ENCODE results near the gene IL1RAPL1. TPM values are rescaled to one million over a fixed set of nuclear protein-coding genes. Genes with fewer than 3 reads are reported as not detected.
"Not testable (repeated sequence)": the region's sequence is repeated elsewhere in the genome, so short reads cannot be mapped to it uniquely, and the experiment has no call there.

The IL1RAPL1 gene
- total RNA-seq, 2 experiments from 2014 or later, result not detected

DNA sequence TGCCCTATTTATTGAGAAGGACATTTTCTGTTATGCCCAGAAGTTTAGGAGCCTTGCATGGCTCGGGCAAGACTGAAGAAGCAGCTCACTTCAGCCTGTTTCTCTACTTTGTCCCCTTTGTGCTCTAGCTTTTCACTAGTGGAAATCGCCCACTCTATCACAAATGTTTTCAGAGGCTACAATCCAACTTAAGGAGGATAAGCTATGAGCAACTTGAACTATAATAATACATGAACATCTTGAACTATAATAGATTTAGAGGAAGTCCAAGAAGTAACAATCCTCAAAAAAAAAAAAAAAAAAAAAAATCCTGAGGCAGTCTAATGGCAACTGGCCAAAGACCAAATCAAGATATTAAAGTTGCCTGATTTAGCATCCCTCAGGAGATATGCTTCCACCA is 452.3 kb downstream of the IL1RAPL1 start:
- no peaks in the 10 kb centered on the region for H3K36me3 Mint-ChIP-seq

DNA sequence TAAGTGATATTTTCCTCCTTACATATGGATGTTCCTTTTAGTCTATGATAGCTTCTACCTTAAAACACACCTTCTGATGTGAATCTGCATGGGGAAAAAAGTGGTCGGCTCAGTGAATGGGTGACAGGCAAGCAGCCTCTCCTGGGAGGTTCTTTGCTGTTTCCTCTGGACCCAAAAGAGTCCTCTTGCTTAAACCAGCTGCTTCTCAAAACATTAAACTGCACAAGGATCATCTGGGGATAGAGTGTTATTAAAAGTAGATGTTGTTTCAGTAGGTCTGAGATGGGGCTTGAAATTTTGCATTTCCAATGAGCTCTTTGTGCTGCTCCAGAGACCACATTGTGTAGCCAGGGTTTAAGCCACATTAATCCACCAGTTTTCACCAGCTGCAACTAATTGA is 452.9 kb downstream of the IL1RAPL1 start:
- H3K9me3 Mint-ChIP-seq, result peaks cover 1% of the 10 kb centered on the region
- H3K27me3 Mint-ChIP-seq, result no peaks in the 10 kb centered on the region
- no peak for DNase-seq
- no peak overlapping the region for H3K27ac Mint-ChIP-seq
- no peak overlapping the region for H3K4me3 Mint-ChIP-seq
- no peaks in the 10 kb centered on the region for H3K4me1 Mint-ChIP-seq
- H3K36me3 Mint-ChIP-seq, result no peaks in the 10 kb centered on the region

More for the DNA sequence above, 452.3 kb downstream of the IL1RAPL1 start:
- H3K27me3 Mint-ChIP-seq, result no peaks in the 10 kb centered on the region
- H3K9me3 Mint-ChIP-seq, result peaks cover 1% of the 10 kb centered on the region
- no peak overlapping the region for H3K4me3 Mint-ChIP-seq
- DNase-seq, result no peak
- no peak overlapping the region for H3K27ac Mint-ChIP-seq
- H3K4me1 Mint-ChIP-seq, result no peaks in the 10 kb centered on the region

- Mint-ChIP-seq H3K4me3 (no peak overlapping the region), H3K4me1 (no peaks in the 10 kb centered on the region), H3K36me3 (no peaks in the 10 kb centered on the region), H3K9me3 (peaks cover 1% of the 10 kb centered on the region), H3K27ac (no peak overlapping the region), H3K27me3 (no peaks in the 10 kb centered on the region)
- DNase-seq, result no peak
These were observed 455.1 kb downstream of the IL1RAPL1 start for GRCh38 chrX:29042341-29042740.

DNA sequence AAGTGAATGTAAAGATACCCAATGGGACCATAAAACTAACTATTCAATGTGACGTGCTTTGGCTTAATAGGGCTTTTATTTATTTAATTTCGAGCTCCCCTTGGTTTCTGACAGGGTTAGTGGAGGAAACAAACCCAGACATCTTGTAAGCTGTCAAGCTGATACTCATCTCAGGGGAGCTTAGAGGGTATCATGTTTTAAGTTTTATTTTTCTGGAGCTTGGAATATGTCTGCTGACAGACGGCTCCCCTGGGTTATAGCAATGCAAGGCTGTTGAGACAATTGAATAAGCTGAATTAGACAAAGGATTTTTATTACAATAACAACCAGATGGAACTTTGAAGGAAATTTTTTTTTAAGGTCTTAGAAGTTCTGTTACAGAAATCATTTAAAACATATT is 456.5 kb downstream of the IL1RAPL1 start:
- Mint-ChIP-seq H3K27me3 (no peaks in the 10 kb centered on the region), H3K4me1 (no peaks in the 10 kb centered on the region), H3K27ac (no peak overlapping the region), H3K4me3 (no peak overlapping the region), H3K36me3 (no peaks in the 10 kb centered on the region), H3K9me3 (peaks cover 1% of the 10 kb centered on the region)
- no peak for DNase-seq

GRCh38 chrX:29044423-29045184 is 457.4 kb downstream of the IL1RAPL1 start:
- Mint-ChIP-seq H3K27me3 (no peaks in the 10 kb centered on the region), H3K9me3 (peaks cover 1% of the 10 kb centered on the region), H3K27ac (no peak overlapping the region)

DNA sequence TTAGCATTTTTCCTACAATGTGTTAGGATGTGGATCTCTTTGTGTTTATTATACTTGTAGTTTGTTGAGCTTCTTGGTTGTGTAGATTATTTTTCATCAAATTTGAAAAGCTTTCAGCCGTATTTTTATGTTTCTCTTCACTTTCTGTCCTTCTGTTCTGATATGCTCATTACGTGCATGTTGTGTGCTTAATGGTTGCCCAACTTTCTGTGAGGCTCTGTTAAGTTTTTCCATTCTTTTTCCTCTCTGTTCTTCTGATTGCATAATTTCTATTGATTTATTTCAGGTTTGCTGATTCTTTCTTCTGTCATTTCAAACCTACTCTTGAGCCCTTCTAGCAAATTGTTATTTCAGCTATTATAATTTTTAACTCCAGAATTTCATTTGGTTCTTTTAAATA is 478.2 kb downstream of the IL1RAPL1 start:
- H3K4me3 Mint-ChIP-seq, result no peak overlapping the region
- H3K4me1 Mint-ChIP-seq, result no peaks in the 10 kb centered on the region
- peaks cover 5% of the 10 kb centered on the region for H3K9me3 Mint-ChIP-seq
- no peak overlapping the region for H3K27ac Mint-ChIP-seq
- no peak for DNase-seq
- H3K27me3 Mint-ChIP-seq, result no peaks in the 10 kb centered on the region
- no peaks in the 10 kb centered on the region for H3K36me3 Mint-ChIP-seq

More at GRCh38 chrX:29044423-29045184, 457.4 kb downstream of the IL1RAPL1 start:
- Mint-ChIP-seq H3K4me3 (no peak overlapping the region), H3K4me1 (no peaks in the 10 kb centered on the region), H3K36me3 (no peaks in the 10 kb centered on the region)
- DNase-seq, result no peak

- no peaks in the 10 kb centered on the region for H3K27me3 Mint-ChIP-seq
- H3K36me3 Mint-ChIP-seq, result no peaks in the 10 kb centered on the region
- H3K27ac Mint-ChIP-seq, result no peak overlapping the region
- peaks cover 5% of the 10 kb centered on the region for H3K9me3 Mint-ChIP-seq
- H3K4me1 Mint-ChIP-seq, result no peaks in the 10 kb centered on the region
- no peak overlapping the region for H3K4me3 Mint-ChIP-seq
- no peak for DNase-seq
These were observed 479.3 kb downstream of the IL1RAPL1 start for GRCh38 chrX:29066516-29066915.

DNA sequence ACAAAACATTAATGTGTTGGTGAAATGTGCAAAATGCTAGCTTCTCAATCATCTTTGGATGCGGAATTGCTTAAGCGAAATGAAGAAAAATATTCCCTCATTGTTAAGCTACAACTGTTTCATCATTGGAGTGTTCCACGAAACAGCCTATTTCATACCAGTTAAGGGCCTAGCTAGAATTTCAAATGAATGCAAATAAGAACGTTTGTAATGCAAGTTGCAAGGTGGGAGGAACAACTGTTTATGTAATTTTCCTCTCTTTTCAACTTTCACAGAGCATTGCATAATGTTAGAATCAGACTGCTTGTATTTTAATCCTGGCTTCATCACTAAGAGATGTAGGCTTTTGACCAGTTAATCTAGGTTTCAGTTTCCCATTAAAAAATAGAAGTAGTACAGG is 480.1 kb downstream of the IL1RAPL1 start:
- no peak for DNase-seq
- Mint-ChIP-seq H3K9me3 (peaks cover 5% of the 10 kb centered on the region), H3K4me1 (no peaks in the 10 kb centered on the region), H3K36me3 (no peaks in the 10 kb centered on the region), H3K27me3 (no peaks in the 10 kb centered on the region), H3K27ac (no peak overlapping the region), H3K4me3 (no peak overlapping the region)

- DNase-seq, result no peak
- H3K27ac Mint-ChIP-seq, result no peak overlapping the region
- peaks cover 1% of the 10 kb centered on the region for H3K9me3 Mint-ChIP-seq
- no peak overlapping the region for H3K4me3 Mint-ChIP-seq
- no peaks in the 10 kb centered on the region for H3K4me1 Mint-ChIP-seq
- no peaks in the 10 kb centered on the region for H3K27me3 Mint-ChIP-seq
- H3K36me3 Mint-ChIP-seq, result no peaks in the 10 kb centered on the region
These were observed 484.5 kb downstream of the IL1RAPL1 start for GRCh38 chrX:29071525-29072320.

DNA sequence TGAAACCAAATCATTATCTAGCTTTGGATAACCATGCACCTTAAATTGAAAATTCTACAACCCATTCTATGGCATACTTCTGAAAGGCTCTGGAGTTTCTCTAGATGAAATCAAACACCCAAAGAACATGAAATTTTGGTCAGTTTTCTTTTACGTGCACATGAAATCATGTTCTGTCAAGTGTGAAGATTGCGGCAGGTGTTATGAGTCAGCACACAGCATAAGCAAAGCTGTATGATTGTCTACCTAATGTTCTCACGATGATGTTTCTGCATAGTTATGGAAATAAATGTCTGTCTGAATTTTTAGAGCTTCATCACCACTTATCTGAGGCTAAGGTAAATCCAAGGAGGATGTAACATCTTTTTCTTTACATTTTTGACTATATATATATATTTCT is 495.3 kb downstream of the IL1RAPL1 start:
- H3K27me3 Mint-ChIP-seq, result no peaks in the 10 kb centered on the region
- DNase-seq, result no peak
- no peak overlapping the region for H3K4me3 Mint-ChIP-seq
- no peaks in the 10 kb centered on the region for H3K4me1 Mint-ChIP-seq
- no peak overlapping the region for H3K27ac Mint-ChIP-seq
- H3K9me3 Mint-ChIP-seq, result peaks cover 2% of the 10 kb centered on the region
- no peaks in the 10 kb centered on the region for H3K36me3 Mint-ChIP-seq

DNA sequence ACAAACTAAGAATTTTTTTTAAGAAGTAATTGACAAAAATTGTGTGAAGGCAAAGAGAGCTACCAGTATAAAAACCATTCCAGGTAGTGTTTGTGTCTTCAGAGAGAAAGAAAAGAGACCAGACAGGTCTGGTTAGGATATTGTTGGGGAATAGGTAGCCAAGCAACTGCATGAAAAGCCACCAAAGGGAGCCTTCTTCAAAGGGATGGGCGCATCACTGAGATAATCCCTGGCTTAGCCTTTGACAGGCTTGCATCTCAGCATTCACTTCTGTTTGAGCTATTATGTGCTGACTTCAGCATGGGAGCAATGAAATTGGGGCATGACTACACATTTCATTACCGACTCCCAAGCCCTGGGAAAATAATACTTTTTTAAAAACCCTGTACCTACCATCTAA is 496.6 kb downstream of the IL1RAPL1 start:
- Mint-ChIP-seq H3K27me3 (no peaks in the 10 kb centered on the region), H3K9me3 (no peaks in the 10 kb centered on the region), H3K27ac (no peak overlapping the region)

DNA sequence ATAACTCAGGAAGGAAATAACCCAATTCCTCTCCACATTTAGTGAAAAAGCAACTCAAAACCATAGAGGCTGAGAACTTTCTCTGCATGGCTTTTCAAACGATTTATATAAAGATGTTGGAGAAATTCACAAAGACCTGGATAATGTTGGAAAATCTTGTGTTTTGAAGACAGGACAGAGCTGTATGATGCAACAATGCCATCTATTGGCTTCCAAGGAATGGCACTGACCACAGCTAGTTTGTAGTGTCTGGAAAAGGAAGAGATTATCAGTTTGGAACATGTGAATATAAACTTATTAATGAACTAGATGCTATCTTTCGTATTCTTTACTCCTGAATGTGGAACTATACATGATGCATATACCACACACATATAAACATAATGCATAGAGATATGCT is 503.6 kb downstream of the IL1RAPL1 start:
- DNase-seq, result no peak
- H3K27me3 Mint-ChIP-seq, result no peaks in the 10 kb centered on the region
- H3K36me3 Mint-ChIP-seq, result no peaks in the 10 kb centered on the region
- no peaks in the 10 kb centered on the region for H3K4me1 Mint-ChIP-seq
- H3K9me3 Mint-ChIP-seq, result no peaks in the 10 kb centered on the region
- no peak overlapping the region for H3K4me3 Mint-ChIP-seq
- H3K27ac Mint-ChIP-seq, result no peak overlapping the region

More for the DNA sequence above, 496.6 kb downstream of the IL1RAPL1 start:
- no peak for DNase-seq
- H3K36me3 Mint-ChIP-seq, result no peaks in the 10 kb centered on the region
- H3K4me1 Mint-ChIP-seq, result no peaks in the 10 kb centered on the region
- H3K4me3 Mint-ChIP-seq, result no peak overlapping the region

- Mint-ChIP-seq H3K27me3 (no peaks in the 10 kb centered on the region), H3K27ac (no peak overlapping the region), H3K36me3 (no peaks in the 10 kb centered on the region), H3K4me3 (no peak overlapping the region), H3K9me3 (peaks cover 2% of the 10 kb centered on the region), H3K4me1 (no peaks in the 10 kb centered on the region)
- DNase-seq, result no peak
These were observed 520.0 kb downstream of the IL1RAPL1 start for GRCh38 chrX:29107231-29107630.

- H3K4me1 Mint-ChIP-seq, result no peaks in the 10 kb centered on the region
- no peak for DNase-seq
- no peak overlapping the region for H3K27ac Mint-ChIP-seq
- no peaks in the 10 kb centered on the region for H3K9me3 Mint-ChIP-seq
- no peaks in the 10 kb centered on the region for H3K27me3 Mint-ChIP-seq
- H3K4me3 Mint-ChIP-seq, result no peak overlapping the region
- no peaks in the 10 kb centered on the region for H3K36me3 Mint-ChIP-seq
These were observed 522.8 kb downstream of the IL1RAPL1 start for GRCh38 chrX:29110041-29110440.

GRCh38 chrX:29113221-29113620 is 526.0 kb downstream of the IL1RAPL1 start:
- Mint-ChIP-seq H3K27ac (no peak overlapping the region), H3K4me1 (no peaks in the 10 kb centered on the region), H3K27me3 (no peaks in the 10 kb centered on the region), H3K9me3 (no peaks in the 10 kb centered on the region), H3K4me3 (no peak overlapping the region), H3K36me3 (no peaks in the 10 kb centered on the region)
- no peak for DNase-seq

DNA sequence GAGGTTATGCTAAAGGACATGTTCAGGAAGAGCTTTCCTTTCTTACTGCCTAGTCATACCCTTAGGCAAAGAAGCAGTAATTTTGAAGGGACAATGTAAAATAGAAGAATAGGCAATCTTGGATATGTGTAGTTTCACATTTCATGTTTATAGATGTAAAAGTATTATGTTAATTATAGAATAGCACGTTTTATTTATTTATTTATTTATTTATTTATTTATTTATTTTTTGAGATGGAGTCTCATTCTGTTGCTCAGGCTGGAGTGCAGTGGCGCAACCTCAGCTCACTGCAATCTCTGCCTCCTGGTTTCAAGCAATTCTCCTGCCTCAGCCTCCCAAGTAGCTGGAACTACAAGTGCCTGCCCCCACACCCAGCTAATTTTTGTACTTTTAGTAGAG is 535.6 kb downstream of the IL1RAPL1 start:
- H3K36me3 Mint-ChIP-seq, H3K4me1 Mint-ChIP-seq, H3K4me3 Mint-ChIP-seq, H3K27me3 Mint-ChIP-seq, H3K9me3 Mint-ChIP-seq, DNase-seq, H3K27ac Mint-ChIP-seq: not testable (repeated sequence)

Data from activated naive CD8-positive, alpha-beta T cell treated with anti-CD3 and anti-CD28 coated beads for 36 hours (primary cell).